Measurements from ENCODE around the gene PLEKHA6.

Gene PLEKHA6

DNA sequence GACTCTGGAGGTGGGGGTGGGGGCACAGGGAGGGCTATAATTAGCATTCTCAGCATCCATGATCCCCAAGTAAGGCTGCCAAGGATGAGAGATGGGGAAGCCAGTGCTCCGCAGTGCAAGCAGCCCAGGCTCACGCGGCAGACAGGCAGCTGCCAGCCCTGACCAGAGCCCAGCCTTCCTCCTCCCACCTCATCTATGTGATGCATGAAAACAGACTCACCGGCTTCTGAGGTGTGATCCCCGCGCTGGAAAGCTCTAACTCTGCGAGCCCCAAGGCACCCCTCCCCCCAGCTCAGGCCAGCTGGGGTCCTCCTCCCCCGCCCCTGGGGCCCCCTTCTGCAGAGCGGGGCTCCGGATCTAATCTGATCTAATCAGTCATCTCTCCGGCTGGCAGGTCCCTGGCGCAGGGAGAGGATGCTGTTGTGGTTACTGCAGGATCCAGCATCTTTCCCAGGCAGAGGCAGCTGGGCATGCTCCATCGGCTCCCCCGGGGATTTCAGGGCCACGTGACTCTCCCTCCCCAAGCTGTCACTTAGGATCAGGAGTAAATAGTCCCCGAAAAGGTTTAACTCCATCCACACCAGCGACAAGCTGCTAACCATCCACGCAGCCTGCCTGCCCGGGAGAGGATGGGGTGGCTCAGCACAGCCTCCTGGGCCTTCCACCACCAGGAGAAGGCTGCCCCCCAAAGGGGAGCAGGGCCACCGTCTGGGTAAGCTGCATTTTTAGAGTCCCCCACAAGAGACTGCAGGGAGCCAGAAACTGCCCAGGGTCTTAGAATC lies at the start of gene PLEKHA6:
TSS of gene PLEKHA6 (minus strand) at position 456 of the 782 bp plus-strand sequence. CDS start 86,202 bp downstream, outside the sequence.
- peak; percentile 44 to 91 (median 77) for DNase-seq

- DNase-seq, result no peak
Measured at GRCh38 chr1:204409123-204409522, 49.4 kb upstream of the PLEKHA6 start.

DNA sequence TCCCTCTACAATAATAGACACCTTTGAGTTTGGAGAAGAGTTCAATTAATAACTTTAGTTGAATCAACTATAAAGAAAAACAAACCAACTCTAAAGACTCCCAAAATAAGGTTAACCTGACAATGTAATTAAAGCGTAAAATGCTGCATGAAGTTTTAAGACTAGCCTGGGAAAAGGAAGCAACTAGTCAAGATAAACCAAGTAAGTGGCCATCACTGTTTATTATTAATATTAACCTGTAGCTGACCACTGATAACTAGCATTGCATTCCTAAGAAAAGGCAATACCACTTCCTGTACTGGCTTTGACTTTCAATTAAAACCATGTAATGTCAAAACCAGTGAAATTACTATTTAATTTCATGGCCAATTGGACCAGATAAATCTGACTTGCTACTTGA lies 48.9 kb upstream of the PLEKHA6 start:
- DNase-seq, result no peak

- DNase-seq, result peak in 41 of 58 donors; percentile 8 to 79 (median 45)
Measured at GRCh38 chr1:204408074-204408507, 48.4 kb upstream of the PLEKHA6 start.

- no peak for DNase-seq
Measured at GRCh38 chr1:204407295-204407971, 47.7 kb upstream of the PLEKHA6 start.

DNA sequence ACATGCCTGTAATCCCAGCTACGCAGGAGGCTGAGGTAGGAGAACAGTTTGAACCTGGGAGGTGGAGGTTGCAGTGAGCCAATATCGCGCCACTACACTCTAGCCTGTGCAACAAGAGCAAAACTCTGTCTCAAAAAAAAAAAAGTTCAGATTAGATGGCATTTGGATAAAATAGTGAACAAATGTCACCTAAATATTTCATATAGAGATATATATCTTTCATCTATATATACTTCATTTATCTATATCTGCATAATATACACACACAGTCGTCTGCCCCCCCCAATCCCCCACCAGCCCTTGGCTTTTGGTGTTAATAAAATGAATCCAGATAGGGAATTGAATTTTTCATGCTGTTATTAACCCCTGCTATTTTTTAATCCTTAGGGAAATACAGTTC lies 46.9 kb upstream of the PLEKHA6 start:
- DNase-seq, result no peak

GRCh38 chr1:204405988-204406387 lies 46.3 kb upstream of the PLEKHA6 start:
- DNase-seq, result no peak

DNA sequence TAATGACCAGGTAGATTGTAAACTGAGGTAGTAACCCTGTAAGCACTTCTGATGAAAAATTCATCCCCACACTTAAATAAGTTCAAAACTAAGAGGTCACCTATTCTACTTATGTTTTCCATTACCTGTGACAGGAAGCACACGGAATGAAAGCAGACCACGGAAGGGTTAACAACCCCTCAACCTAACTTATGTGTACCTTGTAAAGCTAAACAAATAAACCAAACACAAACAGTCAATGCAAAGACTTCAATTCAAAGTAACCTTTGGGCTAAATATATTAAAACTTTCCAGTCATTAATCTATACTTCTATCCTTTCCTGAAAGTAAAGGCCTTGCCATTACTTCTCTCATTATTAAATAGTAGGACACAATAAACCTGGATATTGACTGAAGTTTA lies 44.9 kb upstream of the PLEKHA6 start:
- DNase-seq, result no peak

GRCh38 chr1:204402391-204402790 lies 42.7 kb upstream of the PLEKHA6 start:
- no peak for DNase-seq

DNA sequence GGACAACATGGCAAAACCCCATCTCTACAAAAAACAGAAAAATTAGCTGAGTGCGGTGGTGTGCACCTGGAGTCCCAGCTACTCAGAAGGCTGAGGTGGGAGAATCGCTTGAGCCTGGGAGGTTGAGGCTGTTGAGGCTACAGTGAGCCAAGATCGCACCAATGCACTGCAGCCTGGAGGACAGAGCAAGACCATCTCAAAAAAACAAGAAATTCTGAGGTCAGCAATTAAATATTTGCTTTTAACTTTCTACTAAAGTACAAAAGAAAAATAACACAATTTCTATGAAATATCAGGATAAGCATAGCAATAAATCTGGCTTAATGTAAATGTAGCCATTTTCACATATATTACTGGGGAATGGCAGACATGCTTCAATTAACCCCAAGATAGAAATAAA lies 42.0 kb upstream of the PLEKHA6 start:
- DNase-seq, result no peak

DNA sequence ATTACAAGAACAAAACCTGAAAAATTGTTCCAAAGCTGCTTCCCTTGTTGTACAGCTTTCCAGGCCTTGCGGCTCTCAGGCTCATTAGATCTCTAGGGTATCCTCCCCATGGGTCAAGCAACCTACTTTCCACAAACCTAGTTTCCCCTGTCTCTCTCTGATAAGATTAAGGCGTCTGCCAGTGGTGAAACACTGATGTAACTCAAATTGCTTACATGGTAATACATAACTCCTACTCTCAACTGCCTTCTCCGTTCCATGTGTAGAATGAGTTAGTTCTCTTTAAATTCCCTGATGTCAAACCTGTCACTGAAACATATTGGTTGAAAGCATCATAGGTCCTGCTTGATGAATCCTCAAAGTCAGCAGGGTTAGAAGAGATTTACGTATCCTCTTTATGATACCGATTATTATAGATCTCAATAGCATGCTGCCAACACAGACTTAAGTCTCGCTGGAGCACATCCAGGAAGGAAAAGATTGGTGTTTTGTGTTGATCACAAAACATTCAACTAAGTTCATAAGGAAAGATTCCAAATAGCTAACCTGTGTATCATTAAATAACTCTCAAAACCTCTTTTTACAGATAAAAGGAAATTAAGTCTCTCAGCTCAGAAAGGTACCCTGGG lies 41.3 kb upstream of the PLEKHA6 start:
- DNase-seq, result no peak

GRCh38 chr1:204398197-204399125 lies 38.7 kb upstream of the PLEKHA6 start:
- peak in 35 of 58 donors; percentile 8 to 70 (median 32) for DNase-seq

GRCh38 chr1:204396015-204396583 lies 36.4 kb upstream of the PLEKHA6 start:
- DNase-seq, result no peak

- no peak for DNase-seq
Measured at GRCh38 chr1:204391629-204392028, 31.9 kb upstream of the PLEKHA6 start.

DNA sequence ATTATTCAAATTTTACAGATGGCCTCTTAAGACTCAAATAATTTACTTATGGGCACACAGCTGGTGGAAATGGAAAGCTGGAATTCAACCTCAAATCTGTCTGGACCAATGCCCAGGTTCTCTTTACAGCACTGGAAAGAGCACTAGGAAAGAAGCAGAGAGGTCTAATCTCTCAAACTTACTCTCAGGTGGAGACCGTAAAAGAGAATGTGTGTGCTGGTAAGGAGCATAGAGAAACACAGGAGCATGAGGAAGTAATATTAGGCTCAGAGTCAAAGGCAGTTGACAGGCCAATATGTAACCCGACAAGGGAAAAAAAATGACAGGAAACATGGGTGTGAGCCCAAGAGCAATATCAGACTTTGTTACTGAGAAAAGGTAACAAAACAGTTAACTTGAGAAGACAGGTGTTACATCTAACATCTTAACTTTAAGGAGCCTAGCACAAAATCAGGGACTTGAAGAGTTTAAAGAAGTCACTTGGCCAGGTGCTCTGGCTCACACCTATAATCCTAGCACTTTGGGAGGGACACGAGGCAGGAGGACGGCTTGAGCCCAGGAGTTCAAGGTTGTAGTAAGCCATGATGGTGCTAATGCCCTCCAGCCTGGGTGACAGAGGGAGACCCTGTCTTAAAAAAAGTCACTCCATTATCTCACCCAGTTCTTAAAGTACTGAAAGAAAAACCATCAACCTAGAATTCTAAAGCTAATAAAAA lies 31.2 kb upstream of the PLEKHA6 start:
- DNase-seq, result no peak

GRCh38 chr1:204385727-204386126 lies 26.0 kb upstream of the PLEKHA6 start:
- DNase-seq, result no peak

DNA sequence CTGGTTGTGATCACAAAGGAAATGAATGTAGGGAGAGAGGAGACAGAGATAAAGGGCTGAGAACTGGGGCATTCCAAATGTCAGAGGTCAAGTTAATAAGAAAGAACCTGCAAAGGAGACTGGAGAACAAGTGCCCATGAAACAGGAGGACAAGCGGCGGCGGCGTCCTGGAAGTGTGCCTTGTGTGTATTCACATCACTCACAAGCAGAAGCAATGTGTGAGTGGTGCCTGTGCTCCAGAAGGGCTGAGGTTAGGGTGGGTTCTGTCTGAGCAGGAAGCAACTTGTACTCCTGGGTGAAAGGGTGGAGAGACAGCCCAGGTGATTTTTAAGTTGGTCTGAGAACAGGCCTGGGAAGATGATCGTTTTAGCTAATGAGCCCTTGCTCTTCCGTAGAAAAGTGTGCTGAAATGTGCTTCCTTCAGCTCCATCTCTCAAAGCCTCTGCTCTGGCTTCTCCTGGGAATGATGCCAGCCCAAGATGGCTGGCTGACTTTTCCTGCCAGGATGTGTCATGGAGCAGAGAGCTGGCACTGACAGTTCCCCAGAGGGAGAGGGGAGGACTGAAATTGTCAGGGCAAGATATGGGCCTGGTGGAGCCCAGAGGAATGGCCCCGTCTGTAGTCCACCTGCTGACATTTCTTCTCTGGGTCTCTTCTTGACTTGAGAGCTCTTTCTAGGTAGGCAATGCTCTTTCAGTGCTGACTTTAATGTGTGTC lies 25.1 kb upstream of the PLEKHA6 start:
- DNase-seq, result peak in 33 of 58 donors; percentile 20 to 72 (median 43)

- DNase-seq, result no peak
Measured at GRCh38 chr1:204383163-204383904, 23.6 kb upstream of the PLEKHA6 start.

- no peak for DNase-seq
Measured at GRCh38 chr1:204382714-204383083, 23.0 kb upstream of the PLEKHA6 start.

Measured in anterior cingulate cortex (tissue), 58 donors.